H9 (cell line): ENCODE measurements around the gene PRTFDC1. TPM values are rescaled to one million over a fixed set of nuclear protein-coding genes. Genes with fewer than 3 reads are reported as not detected.

ENCODE experiments used
- DNase-seq: peaks from one replicate; pipeline ENCODE4 v3.0.0-alpha.2; 2017
- H2AFZ ChIP-seq: one replicate; pipeline ENCODE4 v1.6.1; 2013; ENCODE audit warnings: mild to moderate bottlenecking, low read length, control low read depth, moderate library complexity
- H2AK5ac ChIP-seq: 2 replicates; pipeline ENCODE4 v1.6.1; 2013; ENCODE audit warnings: low read length, control low read depth, mixed read lengths; ENCODE audit not compliant: insufficient read length
- H2BK120ac ChIP-seq: one replicate; pipeline ENCODE4 v1.6.1; 2013; ENCODE audit warnings: low read depth, mild to moderate bottlenecking, low read length, control low read depth, inconsistent platforms; ENCODE audit not compliant: poor library complexity, severe bottlenecking
- H2BK12ac ChIP-seq: 2 replicates; pipeline ENCODE4 v1.6.1; 2013; ENCODE audit warnings: low read length, control low read depth, mixed read lengths, low read depth; ENCODE audit not compliant: insufficient read length
- H2BK15ac ChIP-seq: 2 replicates; pipeline ENCODE4 v1.6.1; 2013; ENCODE audit warnings: low read depth, low read length, control low read depth
- H2BK20ac ChIP-seq: one replicate; pipeline ENCODE4 v1.6.1; 2013; ENCODE audit warnings: low read depth, mild to moderate bottlenecking, low read length, control low read depth, inconsistent platforms; ENCODE audit not compliant: poor library complexity, severe bottlenecking
- H2BK5ac ChIP-seq: 2 replicates; pipeline ENCODE4 v1.6.1; 2013; ENCODE audit warnings: low read length, control low read depth, mixed read lengths; ENCODE audit not compliant: insufficient read length
- H3K14ac ChIP-seq: 2 replicates; pipeline ENCODE4 v1.6.1; 2013; ENCODE audit warnings: low read length, control low read depth; ENCODE audit not compliant: insufficient read depth
- H3K18ac ChIP-seq: 2 replicates; pipeline ENCODE4 v1.6.1; 2013; ENCODE audit warnings: low read depth, mild to moderate bottlenecking, mixed read lengths, low read length, control low read depth; ENCODE audit not compliant: insufficient read length
- H3K23ac ChIP-seq: 2 replicates; pipeline ENCODE4 v1.6.1; 2013; ENCODE audit warnings: low read length, control low read depth, mixed read lengths, low read depth; ENCODE audit not compliant: insufficient read length
- H3K23me2 ChIP-seq: 2 replicates; pipeline ENCODE4 v1.6.1; 2013; ENCODE audit warnings: low read depth, mild to moderate bottlenecking, mixed read lengths, low read length, control low read depth; ENCODE audit not compliant: insufficient read length, poor library complexity, severe bottlenecking
- H3K27ac ChIP-seq: 2 replicates; pipeline ENCODE4 v1.5.1; 2013; ENCODE audit warnings: low read length, control low read depth, mixed read lengths, low read depth; ENCODE audit not compliant: insufficient read length
- H3K27me3 ChIP-seq: 2 replicates; pipeline ENCODE4 v1.6.1; 2013; ENCODE audit warnings: low read length, control low read depth, inconsistent platforms; ENCODE audit not compliant: insufficient read depth
- H3K4ac ChIP-seq: 2 replicates; pipeline ENCODE4 v1.6.1; 2013; ENCODE audit warnings: low read depth, mild to moderate bottlenecking, control low read depth, inconsistent platforms, low read length, moderate library complexity
- H3K4me1 ChIP-seq: 2 replicates; pipeline ENCODE4 v1.6.1; 2013; ENCODE audit warnings: low read length, control low read depth, inconsistent platforms; ENCODE audit not compliant: insufficient read depth
- H3K4me2 ChIP-seq: 2 replicates; pipeline ENCODE4 v1.6.1; 2013; ENCODE audit warnings: low read length, control low read depth, mixed read lengths; ENCODE audit not compliant: insufficient read length, insufficient read depth
- H3K56ac ChIP-seq: 2 replicates; pipeline ENCODE4 v1.6.1; 2013; ENCODE audit warnings: low read depth, mild to moderate bottlenecking, mixed read lengths, low read length, control low read depth; ENCODE audit not compliant: insufficient read length
- H3K79me1 ChIP-seq: 2 replicates; pipeline ENCODE4 v1.6.1; 2013; ENCODE audit warnings: low read depth, mild to moderate bottlenecking, moderate library complexity, low read length, control low read depth, inconsistent platforms; ENCODE audit not compliant: insufficient read depth, poor library complexity, severe bottlenecking
- H3K79me2 ChIP-seq: 2 replicates; pipeline ENCODE4 v1.6.1; 2013; ENCODE audit warnings: low read length, control low read depth, inconsistent platforms; ENCODE audit not compliant: insufficient read depth
- H3K9ac ChIP-seq: 2 replicates; pipeline ENCODE4 v1.6.1; 2013; ENCODE audit warnings: low read length, control low read depth, mixed read lengths; ENCODE audit not compliant: insufficient read length; ENCODE audit errors: extremely low read depth
- H3K9me3 ChIP-seq: one replicate; pipeline ENCODE4 v1.6.1; 2013; ENCODE audit warnings: low read depth, low read length, inconsistent platforms; ENCODE audit not compliant: control insufficient read depth
- H3T11ph ChIP-seq: one replicate; pipeline ENCODE4 v1.6.1; 2013; ENCODE audit warnings: mild to moderate bottlenecking, low read length, control low read depth, inconsistent platforms
- H4K20me1 ChIP-seq: one replicate; pipeline ENCODE4 v1.6.1; 2013; ENCODE audit not compliant: control insufficient read depth, insufficient read length, insufficient read depth
- H4K5ac ChIP-seq: 2 replicates; pipeline ENCODE4 v1.6.1; 2013; ENCODE audit warnings: low read depth, mild to moderate bottlenecking, mixed read lengths, low read length, control low read depth; ENCODE audit not compliant: insufficient read length
- H4K8ac ChIP-seq: replicated peaks from 2 replicates; pipeline ENCODE4 v1.6.1; 2013; ENCODE audit warnings: low read length, control low read depth, mixed read lengths, low read depth; ENCODE audit not compliant: insufficient read length
- H4K91ac ChIP-seq: 2 replicates; pipeline ENCODE4 v1.6.1; 2013; ENCODE audit warnings: low read depth, mild to moderate bottlenecking, moderate library complexity, mixed read lengths, low read length, control low read depth; ENCODE audit not compliant: insufficient read length
- H3K27ac Mint-ChIP-seq, 3 experiments: 2 replicates in 2 of 3; 3 replicates in 1 of 3; pipeline ENCODE4 v1.8.0; 2020 to 2021; ENCODE audit warnings: mixed read lengths in 3 of 3, mild to moderate bottlenecking in 1 of 3, moderate library complexity in 1 of 3
- H3K27me3 Mint-ChIP-seq: 2 replicates; pipeline ENCODE4 v1.8.0; 2021; ENCODE audit warnings: low read depth, mild to moderate bottlenecking, moderate library complexity, mixed read lengths
- H3K36me3 Mint-ChIP-seq, 3 experiments: 2 replicates in 2 of 3; 3 replicates in 1 of 3; pipeline ENCODE4 v1.8.0; 2020 to 2021; ENCODE audit warnings: low read depth in 3 of 3, mixed read lengths in 3 of 3; ENCODE audit not compliant: insufficient read depth in 1 of 3
- H3K4me1 Mint-ChIP-seq, 2 experiments: 2 replicates each; pipeline ENCODE4 v1.8.0; 2020; ENCODE audit warnings: mixed read lengths in 2 of 2
- H3K4me3 Mint-ChIP-seq, 2 experiments: 2 replicates in 1 of 2; 3 replicates in 1 of 2; pipeline ENCODE4 v1.8.0; 2020 to 2021; ENCODE audit warnings: mild to moderate bottlenecking in 2 of 2, mixed read lengths in 2 of 2, moderate library complexity in 1 of 2
- H3K9me3 Mint-ChIP-seq, 2 experiments: 2 replicates in 1 of 2; 3 replicates in 1 of 2; pipeline ENCODE4 v1.8.0; 2020; ENCODE audit warnings: mild to moderate bottlenecking in 2 of 2, mixed read lengths in 2 of 2, moderate library complexity in 1 of 2
- WGBS: extraction: QIAGEN DNeasy Blood & Tissue Kit; methylation state at CpG from one replicate; pipeline ENCODE4 v1.1.7; 2013; ENCODE audit warnings: missing lambda C conversion rate, low lambda C conversion rate, mixed read lengths; ENCODE audit not compliant: insufficient read length; ENCODE audit errors: extremely low coverage; 5-methylcytosine and 5-hydroxymethylcytosine counted together
- total RNA-seq: library from RNA; stranded (reverse); gene quantifications from 2 replicates; pipeline ENCODE4 v1.2.1, GENCODE V29; 2021
- TF ChIP-seq, protein P1 (sequence below): fragments of 200-600 bp; sonication (generic); conservative IDR thresholded peaks from 3 replicates; pipeline ENCODE4 v1.8.0; 2021; ENCODE audit warnings: antibody characterized with exemption, mild to moderate bottlenecking

PRTFDC1 gene
- total RNA-seq, 1 experiment from 2014 or later: 7.5 TPM

GRCh38 chr10:24929056-24929544 lies 23.3 kb downstream of the PRTFDC1 start:
- no peaks in the 10 kb centered on the region for H3K23me2 ChIP-seq
- DNase-seq: no peak
- no peaks in the 10 kb centered on the region for H3K27me3 ChIP-seq
- H3K27ac ChIP-seq: no peak overlapping the region
- H3K9me3 Mint-ChIP-seq: peaks cover 13 to 15% of the 10 kb centered on the region in 2 experiments
- no peak overlapping the region for H4K8ac ChIP-seq
- H2AFZ ChIP-seq: no peak overlapping the region
- H3K23ac ChIP-seq: no peak overlapping the region
- H4K20me1 ChIP-seq: no peaks in the 10 kb centered on the region
- no peak overlapping the region for H3K56ac ChIP-seq
- TF ChIP-seq, protein P1, sequence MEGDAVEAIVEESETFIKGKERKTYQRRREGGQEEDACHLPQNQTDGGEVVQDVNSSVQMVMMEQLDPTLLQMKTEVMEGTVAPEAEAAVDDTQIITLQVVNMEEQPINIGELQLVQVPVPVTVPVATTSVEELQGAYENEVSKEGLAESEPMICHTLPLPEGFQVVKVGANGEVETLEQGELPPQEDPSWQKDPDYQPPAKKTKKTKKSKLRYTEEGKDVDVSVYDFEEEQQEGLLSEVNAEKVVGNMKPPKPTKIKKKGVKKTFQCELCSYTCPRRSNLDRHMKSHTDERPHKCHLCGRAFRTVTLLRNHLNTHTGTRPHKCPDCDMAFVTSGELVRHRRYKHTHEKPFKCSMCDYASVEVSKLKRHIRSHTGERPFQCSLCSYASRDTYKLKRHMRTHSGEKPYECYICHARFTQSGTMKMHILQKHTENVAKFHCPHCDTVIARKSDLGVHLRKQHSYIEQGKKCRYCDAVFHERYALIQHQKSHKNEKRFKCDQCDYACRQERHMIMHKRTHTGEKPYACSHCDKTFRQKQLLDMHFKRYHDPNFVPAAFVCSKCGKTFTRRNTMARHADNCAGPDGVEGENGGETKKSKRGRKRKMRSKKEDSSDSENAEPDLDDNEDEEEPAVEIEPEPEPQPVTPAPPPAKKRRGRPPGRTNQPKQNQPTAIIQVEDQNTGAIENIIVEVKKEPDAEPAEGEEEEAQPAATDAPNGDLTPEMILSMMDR: no peak
- no peak overlapping the region for H3K4me3 Mint-ChIP-seq
- H2BK5ac ChIP-seq: no peak overlapping the region
- H2BK15ac ChIP-seq: no peak overlapping the region
- peaks cover 0 to 4% of the 10 kb centered on the region in 2 experiments; a peak in 1 of 4 replicates for H3K4me1 Mint-ChIP-seq
- WGBS: no CpG with 5 or more reads among the region's 4 CpGs
- no peak overlapping the region for H3K9ac ChIP-seq
- no peaks in the 10 kb centered on the region for H3K27me3 Mint-ChIP-seq
- H2BK12ac ChIP-seq: no peak overlapping the region
- H3K4me2 ChIP-seq: no peak overlapping the region
- H3K79me2 ChIP-seq: no peaks in the 10 kb centered on the region
- no peak overlapping the region for H4K5ac ChIP-seq
- H2BK20ac ChIP-seq: no peak overlapping the region
- H2AK5ac ChIP-seq: no peak overlapping the region
- H3K4ac ChIP-seq: no peak overlapping the region
- no peak overlapping the region for H3K18ac ChIP-seq
- peaks cover 8 to 21% (median 9%) of the 10 kb centered on the region in 3 experiments for H3K36me3 Mint-ChIP-seq
- no peak overlapping the region for H3K27ac Mint-ChIP-seq
- no peaks in the 10 kb centered on the region for H3K79me1 ChIP-seq
- no peaks in the 10 kb centered on the region for H3K4me1 ChIP-seq
- H4K91ac ChIP-seq: no peak overlapping the region
- H3K9me3 ChIP-seq: no peaks in the 10 kb centered on the region
- no peak overlapping the region for H3K14ac ChIP-seq
- no peak overlapping the region for H2BK120ac ChIP-seq
- no peak overlapping the region for H3T11ph ChIP-seq
